B cell (primary cell): Measurements from ENCODE around the gene ST7L. TPM values are rescaled to one million over a fixed set of nuclear protein-coding genes. Genes with fewer than 3 reads are reported as not detected.

Source experiments
- ATAC-seq: fragments of 200-7000 bp; cut with Tn5 transposase; one replicate; pipeline ENCODE4 v1.10.0; 2021; ENCODE audit warnings: low read depth, mild to moderate bottlenecking, moderate number of reproducible peaks, moderate library complexity
- CTCF ChIA-PET: fragments of 350-600 bp; sonication (Branson Sonifier 250); formaldehyde crosslinking; loops from one replicate; lab custom pipeline; 2021; ENCODE audit warnings: antibody characterized with exemption, inconsistent platforms; lab: Charles Lee
- POLR2A ChIA-PET: fragments of 350-600 bp; sonication (Branson Sonifier 250); formaldehyde crosslinking; loops from one replicate; lab custom pipeline; 2021; ENCODE audit warnings: antibody characterized with exemption; lab: Charles Lee
- DNase-seq: peaks from one replicate; pipeline ENCODE4 v3.0.0; 2013
- H2AFZ ChIP-seq: 2 replicates; pipeline ENCODE4 v1.6.1; 2012; ENCODE audit warnings: mild to moderate bottlenecking, low read depth, low read length; ENCODE audit not compliant: insufficient read depth, poor library complexity, severe bottlenecking
- H3K27ac ChIP-seq, 2 donors: 1 replicate in 1 of 2; 2 replicates in 1 of 2; pipeline ENCODE4 v1.5.1; 2012 to 2013; ENCODE audit warnings: low read length in 2 of 2, mild to moderate bottlenecking in 2 of 2, moderate library complexity in 1 of 2
- H3K27me3 ChIP-seq, 4 experiments: fragments of 200-600 bp in 1 of 4; sonication (generic) in 1 of 4; replicated peaks in 1 of 4; 1 replicate in 2 of 4; 2 replicates in 2 of 4; pipeline versions ENCODE4 v1.6.1 to v1.7.0; 2013 to 2016; ENCODE audit warnings: low read length in 3 of 4, mild to moderate bottlenecking in 2 of 4, mixed read lengths in 1 of 4, moderate library complexity in 1 of 4; ENCODE audit not compliant: insufficient read depth in 4 of 4, control insufficient read depth in 3 of 4; ENCODE audit errors: control extremely low read depth in 1 of 4
- H3K36me3 ChIP-seq, 2 experiments: replicated peaks in 1 of 2; 1 replicate in 1 of 2; 2 replicates in 1 of 2; pipeline versions ENCODE4 v1.6.1 to v1.7.1; 2013; ENCODE audit warnings: low read length in 1 of 2; ENCODE audit not compliant: insufficient read depth in 2 of 2, control insufficient read depth in 1 of 2; ENCODE audit errors: control extremely low read depth in 1 of 2, extremely low read depth in 1 of 2
- H3K4me1 ChIP-seq, 2 donors: fragments of 200-600 bp in 1 of 2; sonication (generic) in 1 of 2; 1 replicate in 1 of 2; 2 replicates in 1 of 2; pipeline versions ENCODE4 v1.5.1 to v1.6.1; 2013 to 2017; ENCODE audit warnings: low read length in 2 of 2; ENCODE audit not compliant: control insufficient read depth in 2 of 2, insufficient read depth in 2 of 2
- H3K4me2 ChIP-seq: replicated peaks from 2 replicates; pipeline ENCODE3; 2012; ENCODE audit warnings: mild to moderate bottlenecking, low read depth, low read length; ENCODE audit not compliant: poor library complexity, severe bottlenecking
- H3K4me3 ChIP-seq, 5 experiments: fragments of 200-600 bp in 1 of 5; sonication (generic) in 1 of 5; 1 replicate in 3 of 5; 2 replicates in 2 of 5; pipeline versions ENCODE4 v1.5.1 to v1.7.0; 2011 to 2016; ENCODE audit warnings: low read length in 4 of 5, mild to moderate bottlenecking in 4 of 5, low read depth in 2 of 5, control low read depth in 1 of 5, moderate library complexity in 1 of 5; ENCODE audit not compliant: insufficient read depth in 1 of 5; ENCODE audit errors: control extremely low read depth in 1 of 5, extremely low read depth in 1 of 5
- H3K79me2 ChIP-seq: fragments of 200-600 bp; sonication (generic); one replicate; pipeline ENCODE4 v1.6.0; 2016; ENCODE audit warnings: low read length; ENCODE audit not compliant: control insufficient read depth, insufficient read depth
- H3K9ac ChIP-seq: fragments of 200-600 bp; sonication (generic); 2 replicates; pipeline ENCODE4 v1.6.1; 2017; ENCODE audit warnings: mild to moderate bottlenecking, low read length, moderate library complexity
- H3K9me3 ChIP-seq, 3 donors: one replicate each; pipeline versions ENCODE4 v1.6.1 to v1.7.1; 2013; ENCODE audit warnings: low read length in 2 of 3; ENCODE audit not compliant: control insufficient read depth in 2 of 3, insufficient read depth in 1 of 3; ENCODE audit errors: control extremely low read depth in 1 of 3
- H4K20me1 ChIP-seq: 2 replicates; pipeline ENCODE4 v1.6.0; 2012; ENCODE audit warnings: mild to moderate bottlenecking, low read length; ENCODE audit not compliant: insufficient read depth, control insufficient read depth, poor library complexity, severe bottlenecking
- H3K27ac Mint-ChIP-seq: one replicate; pipeline ENCODE4 v1.8.0; 2021; ENCODE audit warnings: mixed read lengths
- H3K27me3 Mint-ChIP-seq: one replicate; pipeline ENCODE4 v1.8.0; 2021; ENCODE audit warnings: mixed read lengths
- H3K4me1 Mint-ChIP-seq: one replicate; pipeline ENCODE4 v1.8.0; 2021; ENCODE audit warnings: mixed read lengths
- H3K4me3 Mint-ChIP-seq: one replicate; pipeline ENCODE4 v1.8.0; 2021; ENCODE audit warnings: mixed read lengths
- H3K9me3 Mint-ChIP-seq: one replicate; pipeline ENCODE4 v1.8.0; 2022; ENCODE audit warnings: mixed read lengths; ENCODE audit not compliant: insufficient read depth
- CTCF ChIP-seq: fragments of 200-600 bp; IDR thresholded peaks from one replicate; pipeline ENCODE4 v1.8.0; 2022; ENCODE audit warnings: antibody characterized with exemption, mild to moderate bottlenecking
- EZH2 ChIP-seq: IDR thresholded peaks from 2 replicates; pipeline ENCODE4 v1.6.1; 2012; ENCODE audit warnings: borderline replicate concordance, low read depth, mild to moderate bottlenecking, moderate library complexity, low read length; ENCODE audit not compliant: insufficient read depth, poor library complexity, severe bottlenecking
- intact Hi-C: fragments of 100-400 bp; cut with micrococcal nuclease; formaldehyde crosslinking; loops from one replicate; pipeline ENCODE4 v1.10.0; 2022
- polyA plus RNA-seq: library from polyadenylated mRNA; depleted of rRNA; stranded (reverse); fragments of >200 nt; gene quantifications from 2 replicates; pipeline ENCODE4 v1.2.3, GENCODE V29; 2012
- small RNA-seq: library from RNA; depleted of rRNA; stranded (forward); fragments of <200 nt; gene quantifications from one replicate; pipeline ENCODE3, GENCODE V24; 2012; ENCODE audit warnings: low replicate concordance, low read depth; ENCODE audit not compliant: insufficient read length
- total RNA-seq, 2 donors: library from RNA; stranded (reverse); fragments of 120-200 nt in 1 of 2; gene quantifications; 1 replicate in 1 of 2; 2 replicates in 1 of 2; pipeline versions ENCODE4 v1.2.3 to v1.2.4, GENCODE V29; 2013 to 2022

The ST7L gene
- total and polyA plus RNA-seq, 2 donors (not counting 1 experiment from before 2014, with no cell fraction given), result 13.1 to 16.4 TPM

GRCh38 chr1:112477550-112477949 is 141.4 kb downstream of the ST7L start:
- H3K27me3 Mint-ChIP-seq, result peaks cover 43% of the 10 kb centered on the region
- H3K4me2 ChIP-seq, result no peak overlapping the region
- H3K4me1 ChIP-seq, result no peaks in the 10 kb centered on the region
- peaks cover 0 to 7% (median 4%) of the 10 kb centered on the region in 4 experiments for H3K27me3 ChIP-seq
- no peak overlapping the region for H3K27ac Mint-ChIP-seq
- H3K27ac ChIP-seq, result no peak overlapping the region
- TF ChIP-seq EZH2 (no peak), CTCF (no peak)
- no peaks in the 10 kb centered on the region for H4K20me1 ChIP-seq
- H3K9me3 ChIP-seq, result peaks cover 0 to 48% (median 28%) of the 10 kb centered on the region in 3 donors
- H3K4me1 Mint-ChIP-seq, result no peaks in the 10 kb centered on the region
- no peak overlapping the region for H2AFZ ChIP-seq
- no peaks in the 10 kb centered on the region for H3K36me3 ChIP-seq
- peaks cover 11% of the 10 kb centered on the region for H3K9me3 Mint-ChIP-seq
- intact Hi-C loops, result no loop called here
- no peak overlapping the region for H3K9ac ChIP-seq
- no peak overlapping the region for H3K4me3 Mint-ChIP-seq
- ChIA-PET POLR2A (no interaction called here), CTCF (no interaction called here)
- no peaks in the 10 kb centered on the region for H3K79me2 ChIP-seq
- ATAC-seq, result no peak
- H3K4me3 ChIP-seq, result no peak overlapping the region
- no peak for DNase-seq

Small RNA genes within 50 kb of the gene (small RNA-seq; reads per million reads assigned to genes)
- gene RNU7-70P, result not detected

Other genes starting within 250 kb of the ST7L start
- gene CTTNBP2NL, start 222.9 kb downstream of the ST7L start, total RNA-seq, result 28.3 and 28.9 TPM in 2 replicates
- 0.36 and 0.46 TPM in 2 replicates for gene CTTNBP2NL, start 222.9 kb downstream of the ST7L start, polyA plus RNA-seq
- 5.2 and 5.9 TPM in 2 replicates for gene WNT2B, start 110.2 kb downstream of the ST7L start, total RNA-seq
- 0.26 and 0.54 TPM in 2 replicates for gene WNT2B, start 110.2 kb downstream of the ST7L start, polyA plus RNA-seq
- gene CAPZA1, start 691 bp upstream of the ST7L start, total RNA-seq, result 172 and 182 TPM in 2 replicates
- 52.2 and 79.1 TPM in 2 replicates for gene CAPZA1, start 691 bp upstream of the ST7L start, polyA plus RNA-seq
- gene MOV10, start 55.5 kb upstream of the ST7L start, total RNA-seq, result 46.2 and 51.2 TPM in 2 replicates
- gene MOV10, start 55.5 kb upstream of the ST7L start, polyA plus RNA-seq, result 31.0 and 44.6 TPM in 2 replicates
- gene RHOC, start 88.0 kb upstream of the ST7L start, total RNA-seq, result 18.5 and 21.0 TPM in 2 replicates
- gene RHOC, start 88.0 kb upstream of the ST7L start, polyA plus RNA-seq, result 28.3 and 32.7 TPM in 2 replicates
- 1.7 and 2.1 TPM in 2 replicates for gene PPM1J, start 96.2 kb upstream of the ST7L start, total RNA-seq
- gene PPM1J, start 96.2 kb upstream of the ST7L start, polyA plus RNA-seq, result 7.5 and 9.8 TPM in 2 replicates